ENCODE measurements around the gene PRR9. TPM values are rescaled to one million over a fixed set of nuclear protein-coding genes. Genes with fewer than 3 reads are reported as not detected.

PRR9 gene
- total and polyA plus RNA-seq, 2 donors (not counting 1 experiment from before 2014, with no cell fraction given) = not detected

DNA sequence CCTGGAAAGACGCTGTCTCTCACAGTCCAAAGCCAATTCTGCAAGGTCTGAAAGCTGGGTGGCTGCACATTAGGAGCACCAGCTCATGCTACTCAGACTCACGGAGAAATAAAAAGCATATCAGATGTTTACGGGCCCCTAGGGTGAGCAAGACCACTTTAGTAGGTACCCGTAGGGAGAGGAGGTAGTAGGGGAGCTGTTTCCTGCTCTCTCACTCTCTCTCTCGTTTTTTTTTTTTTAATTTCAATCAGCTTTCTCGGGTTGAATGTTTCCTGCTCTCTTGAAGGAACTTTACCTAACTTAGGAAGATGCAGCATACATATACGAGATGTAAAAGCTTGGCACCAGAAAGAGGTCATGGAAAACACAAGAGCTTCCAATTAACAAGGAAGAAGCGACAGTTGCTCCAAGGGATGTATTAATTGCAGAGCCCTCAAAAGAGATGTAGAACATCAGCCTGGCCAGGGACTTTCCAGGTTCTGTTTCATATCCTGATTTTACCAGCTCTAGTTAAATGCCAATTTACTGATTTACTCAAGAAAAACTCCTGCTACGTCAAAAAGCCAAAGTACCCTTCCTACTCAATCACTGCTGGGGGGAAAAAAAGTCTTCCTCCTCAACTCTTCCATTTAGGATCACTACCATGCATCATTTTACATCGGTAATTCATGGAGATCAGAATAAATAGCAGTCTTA lies 45.2 kb downstream of the PRR9 start:
- no peak for DNase-seq (ENCODE audit: low read depth in 2 of 2)
- Histone ChIP-seq H3K9me3 (ENCODE audit: control insufficient read depth, insufficient read depth, low read depth, low read length) (no peaks in the 10 kb centered on the region), H3K27me3 (ENCODE audit: control insufficient read depth, insufficient read depth, low read length) (peaks cover 42% of the 10 kb centered on the region)

DNA sequence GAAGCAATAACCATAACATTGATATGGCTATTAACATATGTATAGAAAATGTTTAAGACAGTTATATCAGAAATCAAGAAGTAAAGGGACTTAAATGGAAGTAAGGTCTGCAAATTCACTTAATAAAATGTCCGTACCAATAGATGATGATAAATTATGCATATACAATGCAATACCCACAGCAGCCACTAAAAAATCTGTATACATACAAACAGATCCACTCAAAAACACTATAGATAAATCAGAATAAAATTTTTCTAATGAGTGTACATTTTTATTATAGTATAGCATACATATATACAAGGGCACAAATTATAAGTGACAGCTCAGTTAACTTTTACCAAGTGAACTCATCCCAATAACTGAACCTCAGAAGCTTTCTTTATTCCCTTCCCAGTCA lies 48.1 kb downstream of the PRR9 start:
- no peaks in the 10 kb centered on the region for H3K79me2 ChIP-seq (ENCODE audit: control insufficient read depth, insufficient read depth, low read length)

More for the DNA sequence above, 45.2 kb downstream of the PRR9 start:
- no peak overlapping the region for H3K4me3 ChIP-seq (replicated peaks in 1 of 4; ENCODE audit: control extremely low read depth in 1 of 4, insufficient read depth in 1 of 4, low read depth in 3 of 4, low read length in 4 of 4)
- no peaks in the 10 kb centered on the region for H4K20me1 ChIP-seq (ENCODE audit: control insufficient read depth, extremely low read depth, insufficient read depth, low read length)
- H3K36me3 ChIP-seq (ENCODE audit: control insufficient read depth, insufficient read depth, low read length) = no peaks in the 10 kb centered on the region
- H3K27ac ChIP-seq (ENCODE audit: insufficient read depth, low read length) = no peak overlapping the region
- H3K4me2 ChIP-seq (ENCODE audit: extremely low read depth, insufficient read depth, low read length) = no peak overlapping the region
- H3K9ac ChIP-seq (ENCODE audit: insufficient read depth, low read length) = no peak overlapping the region
- H3K79me2 ChIP-seq (ENCODE audit: control insufficient read depth, insufficient read depth, low read length) = no peaks in the 10 kb centered on the region
- no peak overlapping the region for H2AFZ ChIP-seq (ENCODE audit: low read length)
- no peak for TF ChIP-seq EZH2 (IDR thresholded peaks at IDR 0.05; ENCODE audit: low read length, missing control alignments)
- TF ChIP-seq, protein P1, sequence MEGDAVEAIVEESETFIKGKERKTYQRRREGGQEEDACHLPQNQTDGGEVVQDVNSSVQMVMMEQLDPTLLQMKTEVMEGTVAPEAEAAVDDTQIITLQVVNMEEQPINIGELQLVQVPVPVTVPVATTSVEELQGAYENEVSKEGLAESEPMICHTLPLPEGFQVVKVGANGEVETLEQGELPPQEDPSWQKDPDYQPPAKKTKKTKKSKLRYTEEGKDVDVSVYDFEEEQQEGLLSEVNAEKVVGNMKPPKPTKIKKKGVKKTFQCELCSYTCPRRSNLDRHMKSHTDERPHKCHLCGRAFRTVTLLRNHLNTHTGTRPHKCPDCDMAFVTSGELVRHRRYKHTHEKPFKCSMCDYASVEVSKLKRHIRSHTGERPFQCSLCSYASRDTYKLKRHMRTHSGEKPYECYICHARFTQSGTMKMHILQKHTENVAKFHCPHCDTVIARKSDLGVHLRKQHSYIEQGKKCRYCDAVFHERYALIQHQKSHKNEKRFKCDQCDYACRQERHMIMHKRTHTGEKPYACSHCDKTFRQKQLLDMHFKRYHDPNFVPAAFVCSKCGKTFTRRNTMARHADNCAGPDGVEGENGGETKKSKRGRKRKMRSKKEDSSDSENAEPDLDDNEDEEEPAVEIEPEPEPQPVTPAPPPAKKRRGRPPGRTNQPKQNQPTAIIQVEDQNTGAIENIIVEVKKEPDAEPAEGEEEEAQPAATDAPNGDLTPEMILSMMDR (conservative IDR thresholded peaks at IDR 0.05 in 1 of 2, IDR thresholded peaks at IDR 0.05 in 1 of 2; ENCODE audit: low read depth in 1 of 2, low read length in 2 of 2) = no peak
- H3K4me1 ChIP-seq (ENCODE audit: control insufficient read depth, extremely low read depth, insufficient read depth, low read length) = no peaks in the 10 kb centered on the region

More for the DNA sequence above, 48.1 kb downstream of the PRR9 start:
- Histone ChIP-seq H3K4me2 (ENCODE audit: extremely low read depth, insufficient read depth, low read length) (no peak overlapping the region), H4K20me1 (ENCODE audit: control insufficient read depth, extremely low read depth, insufficient read depth, low read length) (no peaks in the 10 kb centered on the region), H3K36me3 (ENCODE audit: control insufficient read depth, insufficient read depth, low read length) (no peaks in the 10 kb centered on the region), H3K4me3 (replicated peaks in 1 of 4; ENCODE audit: control extremely low read depth in 1 of 4, insufficient read depth in 1 of 4, low read depth in 3 of 4, low read length in 4 of 4) (no peak overlapping the region), H3K4me1 (ENCODE audit: control insufficient read depth, extremely low read depth, insufficient read depth, low read length) (no peaks in the 10 kb centered on the region), H2AFZ (ENCODE audit: low read length) (no peak overlapping the region), H3K27me3 (ENCODE audit: control insufficient read depth, insufficient read depth, low read length) (peaks cover 25% of the 10 kb centered on the region), H3K27ac (ENCODE audit: insufficient read depth, low read length) (no peak overlapping the region), H3K9me3 (ENCODE audit: control insufficient read depth, insufficient read depth, low read depth, low read length) (no peaks in the 10 kb centered on the region), H3K9ac (ENCODE audit: insufficient read depth, low read length) (no peak overlapping the region)
- no peak for DNase-seq (ENCODE audit: low read depth in 2 of 2)
- no peak for TF ChIP-seq EZH2 (IDR thresholded peaks at IDR 0.05; ENCODE audit: low read length, missing control alignments)
- TF ChIP-seq, protein P1 (conservative IDR thresholded peaks at IDR 0.05 in 1 of 2, IDR thresholded peaks at IDR 0.05 in 1 of 2; ENCODE audit: low read depth in 1 of 2, low read length in 2 of 2) = no peak

Other genes starting within 250 kb of the PRR9 start
- not detected in 2 replicates for gene SPRR4, start 246.9 kb upstream of the PRR9 start, total RNA-seq
- gene SPRR4, start 246.9 kb upstream of the PRR9 start, polyA plus RNA-seq = not detected in 2 replicates
- not detected in 2 replicates for gene SPRR1A, start 233.5 kb upstream of the PRR9 start, total RNA-seq
- not detected in 2 replicates for gene SPRR1A, start 233.5 kb upstream of the PRR9 start, polyA plus RNA-seq
- gene SPRR3, start 215.8 kb upstream of the PRR9 start, total RNA-seq = not detected in 2 replicates
- not detected in 2 replicates for gene SPRR3, start 215.8 kb upstream of the PRR9 start, polyA plus RNA-seq
- gene SPRR1B, start 186.4 kb upstream of the PRR9 start, total RNA-seq = not detected in 2 replicates
- not detected in 2 replicates for gene SPRR1B, start 186.4 kb upstream of the PRR9 start, polyA plus RNA-seq
- gene SPRR2D, start 176.5 kb upstream of the PRR9 start, total RNA-seq = not detected in 2 replicates
- gene SPRR2D, start 176.5 kb upstream of the PRR9 start, polyA plus RNA-seq = not detected in 2 replicates
- not detected in 2 replicates for gene SPRR2A, start 160.1 kb upstream of the PRR9 start, total RNA-seq
- not detected in 2 replicates for gene SPRR2A, start 160.1 kb upstream of the PRR9 start, polyA plus RNA-seq
- gene SPRR2B, start 146.0 kb upstream of the PRR9 start, total RNA-seq = not detected in 2 replicates
- not detected in 2 replicates for gene SPRR2B, start 146.0 kb upstream of the PRR9 start, polyA plus RNA-seq
- gene SPRR2E, start 123.1 kb upstream of the PRR9 start, total RNA-seq = not detected in 2 replicates
- not detected in 2 replicates for gene SPRR2E, start 123.1 kb upstream of the PRR9 start, polyA plus RNA-seq
- not detected in 2 replicates for gene SPRR2F, start 104.1 kb upstream of the PRR9 start, total RNA-seq
- gene SPRR2F, start 104.1 kb upstream of the PRR9 start, polyA plus RNA-seq = not detected in 2 replicates
- not detected in 2 replicates for gene SPRR2G, start 66.7 kb upstream of the PRR9 start, total RNA-seq
- not detected in 2 replicates for gene SPRR2G, start 66.7 kb upstream of the PRR9 start, polyA plus RNA-seq
- not detected in 2 replicates for gene LELP1, start 14.2 kb upstream of the PRR9 start, total RNA-seq
- gene LELP1, start 14.2 kb upstream of the PRR9 start, polyA plus RNA-seq = not detected in 2 replicates
- not detected in 2 replicates for gene LORICRIN, start 42.1 kb downstream of the PRR9 start, total RNA-seq
- gene LORICRIN, start 42.1 kb downstream of the PRR9 start, polyA plus RNA-seq = not detected in 2 replicates
- gene PGLYRP3, start 95.4 kb downstream of the PRR9 start, total RNA-seq = not detected in 2 replicates
- not detected in 2 replicates for gene PGLYRP3, start 95.4 kb downstream of the PRR9 start, polyA plus RNA-seq
- gene PGLYRP4, start 131.3 kb downstream of the PRR9 start, total RNA-seq = not detected in 2 replicates
- not detected in 2 replicates for gene PGLYRP4, start 131.3 kb downstream of the PRR9 start, polyA plus RNA-seq
- gene S100A9, start 140.3 kb downstream of the PRR9 start, total RNA-seq = not detected in 2 replicates
- gene S100A9, start 140.3 kb downstream of the PRR9 start, polyA plus RNA-seq = not detected in 2 replicates
- gene S100A12, start 158.0 kb downstream of the PRR9 start, total RNA-seq = not detected in 2 replicates
- not detected in 2 replicates for gene S100A12, start 158.0 kb downstream of the PRR9 start, polyA plus RNA-seq
- gene S100A8, start 173.5 kb downstream of the PRR9 start, total RNA-seq = not detected in 2 replicates
- not detected in 2 replicates for gene S100A8, start 173.5 kb downstream of the PRR9 start, polyA plus RNA-seq
- gene S100A7A, start 198.9 kb downstream of the PRR9 start, total RNA-seq = not detected in 2 replicates
- not detected in 2 replicates for gene S100A7A, start 198.9 kb downstream of the PRR9 start, polyA plus RNA-seq
- not detected in 2 replicates for gene S100A7, start 243.1 kb downstream of the PRR9 start, total RNA-seq
- not detected in 2 replicates for gene S100A7, start 243.1 kb downstream of the PRR9 start, polyA plus RNA-seq

All from fibroblast of lung (primary cell).